CD4-positive, alpha-beta T cell (primary cell): ENCODE results near the gene YRDC. TPM values are rescaled to one million over a fixed set of nuclear protein-coding genes. Genes with fewer than 3 reads are reported as not detected.

ENCODE experiments used
- ATAC-seq: fragments of 200-7000 bp; cut with Tn5 transposase; one replicate; pipeline ENCODE4 v1.10.0; 2022; ENCODE audit warnings: mild to moderate bottlenecking; ENCODE audit not compliant: poor library complexity
- CTCF ChIA-PET: fragments of 350-600 bp; sonication (Branson Sonifier 250); formaldehyde crosslinking; loops from one replicate; lab custom pipeline; 2021; ENCODE audit warnings: antibody characterized with exemption, inconsistent platforms; lab: Charles Lee
- POLR2A ChIA-PET: fragments of 350-600 bp; sonication (Branson Sonifier 250); formaldehyde crosslinking; loops from one replicate; lab custom pipeline; 2021; ENCODE audit warnings: antibody characterized with exemption, inconsistent platforms; lab: Charles Lee
- DNase-seq, 14 experiments: peaks; one replicate each; pipeline ENCODE4 v3.0.0-alpha.2; 2013 to 2020; ENCODE audit warnings: mixed read lengths in 2 of 14
- H3K27ac ChIP-seq, 2 donors: one replicate each; pipeline versions ENCODE4 v1.5.1 to v1.7.0; 2013; ENCODE audit warnings: low read length in 2 of 2, low read depth in 1 of 2, mild to moderate bottlenecking in 1 of 2
- H3K27me3 ChIP-seq, 2 experiments: 1 replicate in 1 of 2; 2 replicates in 1 of 2; pipeline versions ENCODE4 v1.6.1 to v1.7.0; 2013; ENCODE audit warnings: low read length in 2 of 2, control low read depth in 1 of 2, mild to moderate bottlenecking in 1 of 2, moderate library complexity in 1 of 2; ENCODE audit not compliant: insufficient read depth in 2 of 2, control insufficient read depth in 1 of 2
- H3K36me3 ChIP-seq: one replicate; pipeline ENCODE4 v1.6.1; 2013; ENCODE audit warnings: low read length, control low read depth; ENCODE audit not compliant: insufficient read depth
- H3K4me1 ChIP-seq: one replicate; pipeline ENCODE4 v1.6.1; 2013; ENCODE audit warnings: low read length, control low read depth; ENCODE audit not compliant: insufficient read depth
- H3K4me3 ChIP-seq: one replicate; pipeline ENCODE4 v1.5.1; 2013; ENCODE audit warnings: mild to moderate bottlenecking, low read length, moderate library complexity
- H3K9me3 ChIP-seq, 2 experiments: 1 replicate in 1 of 2; 2 replicates in 1 of 2; pipeline versions ENCODE4 v1.6.1 to v1.7.0; 2013; ENCODE audit warnings: low read length in 2 of 2, mild to moderate bottlenecking in 2 of 2, control low read depth in 1 of 2, moderate library complexity in 1 of 2; ENCODE audit not compliant: control insufficient read depth in 1 of 2, insufficient read depth in 1 of 2
- H3K27ac Mint-ChIP-seq: one replicate; pipeline ENCODE4 v1.8.0; 2020; ENCODE audit warnings: mixed read lengths
- H3K27me3 Mint-ChIP-seq: one replicate; pipeline ENCODE4 v1.8.0; 2021; ENCODE audit warnings: mixed read lengths
- H3K36me3 Mint-ChIP-seq: one replicate; pipeline ENCODE4 v1.8.0; 2021; ENCODE audit warnings: low read depth, mixed read lengths
- H3K4me1 Mint-ChIP-seq: one replicate; pipeline ENCODE4 v1.8.0; 2021; ENCODE audit warnings: low read depth, mixed read lengths
- H3K4me3 Mint-ChIP-seq: one replicate; pipeline ENCODE4 v1.8.0; 2020; ENCODE audit warnings: mild to moderate bottlenecking, mixed read lengths
- H3K9me3 Mint-ChIP-seq: one replicate; pipeline ENCODE4 v1.8.0; 2020; ENCODE audit warnings: mixed read lengths
- intact Hi-C, 2 experiments: fragments of 100-400 bp; cut with DNase I in 1 of 2; cut with micrococcal nuclease in 1 of 2; formaldehyde crosslinking; loops; one replicate each; pipeline versions ENCODE4 v1.15.1 to v1.9.0; 2023 to 2025; cut with DNase I, micrococcal nuclease
- total RNA-seq, 174 experiments: library from RNA in 2 of 174; stranded (reverse) in 2 of 174; gene quantifications; one replicate each; pipeline ENCODE4 v1.2.3 and lab custom pipeline; 2021 to 2026
- TF ChIP-seq, protein P1 (sequence below): fragments of 200-600 bp; IDR thresholded peaks from one replicate; pipeline ENCODE4 v1.8.0; 2022; ENCODE audit warnings: antibody characterized with exemption, mild to moderate bottlenecking

YRDC gene
- total RNA-seq, 2 experiments from 2014 or later = 31.1 to 31.2 TPM

- CTCF ChIA-PET = no interaction called here
- POLR2A ChIA-PET = interaction anchor here (1.0 kb wide), 1 partner anchor 10 kb away, joined by 4 read pairs; the partner anchor contains the start of gene YRDC
These were observed 10.2 kb downstream of the YRDC start for GRCh38 chr1:37797750-37798345.

GRCh38 chr1:37795340-37796125, 12.5 kb downstream of the YRDC start:
- Mint-ChIP-seq H3K27me3 (peaks cover 39% of the 10 kb centered on the region), H3K4me3 (peak overlapping the region; percentile 84), H3K4me1 (no peaks in the 10 kb centered on the region), H3K36me3 (peaks cover 17% of the 10 kb centered on the region), H3K9me3 (no peaks in the 10 kb centered on the region), H3K27ac (no peak overlapping the region)
- TF ChIP-seq, protein P1, sequence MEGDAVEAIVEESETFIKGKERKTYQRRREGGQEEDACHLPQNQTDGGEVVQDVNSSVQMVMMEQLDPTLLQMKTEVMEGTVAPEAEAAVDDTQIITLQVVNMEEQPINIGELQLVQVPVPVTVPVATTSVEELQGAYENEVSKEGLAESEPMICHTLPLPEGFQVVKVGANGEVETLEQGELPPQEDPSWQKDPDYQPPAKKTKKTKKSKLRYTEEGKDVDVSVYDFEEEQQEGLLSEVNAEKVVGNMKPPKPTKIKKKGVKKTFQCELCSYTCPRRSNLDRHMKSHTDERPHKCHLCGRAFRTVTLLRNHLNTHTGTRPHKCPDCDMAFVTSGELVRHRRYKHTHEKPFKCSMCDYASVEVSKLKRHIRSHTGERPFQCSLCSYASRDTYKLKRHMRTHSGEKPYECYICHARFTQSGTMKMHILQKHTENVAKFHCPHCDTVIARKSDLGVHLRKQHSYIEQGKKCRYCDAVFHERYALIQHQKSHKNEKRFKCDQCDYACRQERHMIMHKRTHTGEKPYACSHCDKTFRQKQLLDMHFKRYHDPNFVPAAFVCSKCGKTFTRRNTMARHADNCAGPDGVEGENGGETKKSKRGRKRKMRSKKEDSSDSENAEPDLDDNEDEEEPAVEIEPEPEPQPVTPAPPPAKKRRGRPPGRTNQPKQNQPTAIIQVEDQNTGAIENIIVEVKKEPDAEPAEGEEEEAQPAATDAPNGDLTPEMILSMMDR = no peak
- Histone ChIP-seq H3K4me1 (peaks cover 19% of the 10 kb centered on the region), H3K4me3 (no peak overlapping the region), H3K27ac (no peak overlapping the region), H3K27me3 (peaks cover 12 to 20% of the 10 kb centered on the region in 2 experiments), H3K9me3 (peaks cover 0 to 13% of the 10 kb centered on the region in 2 experiments), H3K36me3 (peaks cover 8% of the 10 kb centered on the region)
- intact Hi-C loops = no loop called here
- ATAC-seq = peak; percentile 66
- ChIA-PET POLR2A (no interaction called here), CTCF (no interaction called here)
- peak in 9 of 14 experiments; percentile 21 to 65 (median 40) for DNase-seq

More at GRCh38 chr1:37797750-37798345, 10.2 kb downstream of the YRDC start:
- Histone ChIP-seq H3K9me3 (peaks cover 0 to 13% of the 10 kb centered on the region in 2 experiments), H3K27ac (no peak overlapping the region), H3K36me3 (peaks cover 21% of the 10 kb centered on the region), H3K4me1 (peaks cover 19% of the 10 kb centered on the region), H3K4me3 (no peak overlapping the region), H3K27me3 (peaks cover 8% of the 10 kb centered on the region in 2 experiments)
- Mint-ChIP-seq H3K36me3 (peaks cover 37% of the 10 kb centered on the region), H3K27ac (no peak overlapping the region), H3K4me3 (no peak overlapping the region), H3K9me3 (no peaks in the 10 kb centered on the region), H3K27me3 (peaks cover 16% of the 10 kb centered on the region), H3K4me1 (no peaks in the 10 kb centered on the region)
- TF ChIP-seq, protein P1 = no peak
- ATAC-seq = no peak
- DNase-seq = no peak
- intact Hi-C loops = no loop called here

DNA sequence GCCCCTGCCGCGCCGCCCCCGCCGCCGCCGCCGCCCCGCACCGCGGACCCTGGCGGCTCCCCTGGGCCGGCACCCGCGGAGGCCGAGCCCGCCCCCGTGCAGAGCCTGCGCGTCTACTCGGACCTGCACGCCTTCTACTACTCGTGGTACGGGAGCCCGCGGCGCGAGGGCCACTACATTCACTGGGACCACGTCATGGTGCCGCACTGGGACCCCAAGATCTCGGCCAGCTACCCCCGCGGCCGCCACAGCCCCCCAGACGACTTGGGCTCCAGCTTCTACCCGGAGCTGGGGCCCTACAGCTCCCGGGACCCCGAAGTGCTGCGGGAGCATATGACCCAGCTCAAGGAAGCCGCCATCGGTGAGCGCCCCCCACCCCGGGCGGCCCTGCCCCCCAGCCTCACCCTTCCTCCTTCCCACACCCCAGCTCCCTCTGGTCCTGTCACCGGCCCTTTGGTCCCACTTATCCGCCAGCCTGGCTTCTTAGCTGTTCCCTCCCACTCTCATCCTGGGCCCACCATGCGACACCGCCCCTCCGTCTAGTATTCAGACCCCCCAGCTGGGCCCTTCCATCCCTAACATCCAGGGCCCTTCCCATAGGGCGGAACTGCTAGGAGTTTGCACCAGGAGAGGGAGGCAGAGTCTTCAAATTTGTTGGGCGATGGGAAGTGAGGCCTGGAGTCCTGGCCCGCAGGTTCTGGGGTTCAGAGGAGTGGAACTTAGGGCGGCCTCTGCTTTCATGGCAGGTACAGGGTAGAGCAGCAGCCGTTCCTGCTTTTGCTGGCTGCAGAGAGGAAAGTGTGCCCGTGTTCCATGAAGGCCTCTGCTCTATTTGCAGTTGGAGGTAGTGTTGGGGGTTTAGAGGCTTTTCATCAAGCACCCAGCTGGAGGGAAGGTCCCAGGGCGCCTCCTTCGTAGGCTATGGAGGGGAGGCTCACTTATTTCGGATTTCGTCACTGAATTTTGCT, 13.4 kb downstream of the YRDC start:
- ATAC-seq = no peak
- intact Hi-C loops = no loop called here
- Histone ChIP-seq H3K4me3 (peak overlapping the region; percentile 43), H3K36me3 (peaks cover 2% of the 10 kb centered on the region), H3K27me3 (peaks cover 20% of the 10 kb centered on the region in 2 experiments), H3K9me3 (peaks cover 0 to 13% of the 10 kb centered on the region in 2 experiments), H3K27ac (no peak overlapping the region), H3K4me1 (peaks cover 19% of the 10 kb centered on the region)
- H3K4me1 Mint-ChIP-seq = no peaks in the 10 kb centered on the region
- H3K36me3 Mint-ChIP-seq = peaks cover 8% of the 10 kb centered on the region
- DNase-seq = no peak
- TF ChIP-seq, protein P1 = no peak
- peaks cover 48% of the 10 kb centered on the region for H3K27me3 Mint-ChIP-seq
- H3K27ac Mint-ChIP-seq = no peak overlapping the region
- H3K4me3 Mint-ChIP-seq = peak overlapping the region; percentile 84
- ChIA-PET CTCF (no interaction called here), POLR2A (interaction anchor here (0.7 kb wide), 1 partner anchor 13 kb away, joined by 4 read pairs; the partner anchor contains the start of genes C1orf122 and YRDC)
- no peaks in the 10 kb centered on the region for H3K9me3 Mint-ChIP-seq
